Measurements from ENCODE around the gene C4orf33.
"Not testable (repeated sequence)": the region's sequence is repeated elsewhere in the genome, so short reads cannot be mapped to it uniquely, and the experiment has no call there.

C4orf33 gene

GRCh38 chr4:129095811-129096454, at the start of gene C4orf33:
TSS of gene C4orf33 (plus strand) at chr4:129096152. CDS start at chr4:129102611, 6,459 bp downstream.
- DNase-seq (ENCODE audit: low read depth in 2 of 2), result peak; percentile 47 to 53

GRCh38 chr4:129059028-129059427, 36.9 kb upstream of the C4orf33 start:
- no peak for DNase-seq (ENCODE audit: low read depth in 2 of 2)

- no peak for DNase-seq (ENCODE audit: low read depth in 2 of 2)
Observed at GRCh38 chr4:129062580-129062979, 33.4 kb upstream of the C4orf33 start.

- DNase-seq (ENCODE audit: low read depth in 2 of 2), result no peak
Observed at GRCh38 chr4:129063640-129064039, 32.3 kb upstream of the C4orf33 start.

GRCh38 chr4:129064717-129065116, 31.2 kb upstream of the C4orf33 start:
- no peak for DNase-seq (ENCODE audit: low read depth in 2 of 2)

- DNase-seq (ENCODE audit: low read depth in 2 of 2), result not testable (repeated sequence)
Observed at GRCh38 chr4:129069537-129069936, 26.4 kb upstream of the C4orf33 start.

- DNase-seq (ENCODE audit: low read depth in 2 of 2), result no peak
Observed at GRCh38 chr4:129077326-129077725, 18.6 kb upstream of the C4orf33 start.

GRCh38 chr4:129080129-129080528, 15.8 kb upstream of the C4orf33 start:
- no peak for DNase-seq (ENCODE audit: low read depth in 2 of 2)

GRCh38 chr4:129082302-129082701, 13.7 kb upstream of the C4orf33 start:
- DNase-seq (ENCODE audit: low read depth in 2 of 2), result no peak

GRCh38 chr4:129085472-129085871, 10.5 kb upstream of the C4orf33 start:
- no peak for DNase-seq (ENCODE audit: low read depth in 2 of 2)

- no peak for DNase-seq (ENCODE audit: low read depth in 2 of 2)
Observed at GRCh38 chr4:129087516-129087915, 8.4 kb upstream of the C4orf33 start.

- DNase-seq (ENCODE audit: low read depth in 2 of 2), result no peak
Observed at GRCh38 chr4:129092631-129093190, 3.2 kb upstream of the C4orf33 start.

GRCh38 chr4:129093191-129093920, 2.6 kb upstream of the C4orf33 start, which contains the start of gene SCLT1:
TSS of gene SCLT1 (minus strand) at chr4:129093539. CDS start at chr4:129093103, 436 bp downstream.
- peak; percentile 86 to 88 for DNase-seq (ENCODE audit: low read depth in 2 of 2)

GRCh38 chr4:129094347-129094746, 1.6 kb upstream of the C4orf33 start:
- DNase-seq (ENCODE audit: low read depth in 2 of 2), result no peak

- DNase-seq (ENCODE audit: low read depth in 2 of 2), result no peak
Observed at GRCh38 chr4:129098531-129099001, 2.6 kb downstream of the C4orf33 start.

GRCh38 chr4:129109965-129110824, 14.2 kb downstream of the C4orf33 start:
- DNase-seq (ENCODE audit: low read depth in 2 of 2), result no peak

- DNase-seq (ENCODE audit: low read depth in 2 of 2), result no peak
Observed at GRCh38 chr4:129110931-129111330, 15.0 kb downstream of the C4orf33 start.

- DNase-seq (ENCODE audit: low read depth in 2 of 2), result no peak
Observed at GRCh38 chr4:129111919-129112318, 16.0 kb downstream of the C4orf33 start.

GRCh38 chr4:129113434-129113833, 17.5 kb downstream of the C4orf33 start:
- DNase-seq (ENCODE audit: low read depth in 2 of 2), result no peak

GRCh38 chr4:129113919-129114318, 18.0 kb downstream of the C4orf33 start:
- no peak for DNase-seq (ENCODE audit: low read depth in 2 of 2)

GRCh38 chr4:129117705-129118104, 21.8 kb downstream of the C4orf33 start:
- no peak for DNase-seq (ENCODE audit: low read depth in 2 of 2)

- not testable (repeated sequence) for DNase-seq (ENCODE audit: low read depth in 2 of 2)
Observed at GRCh38 chr4:129126614-129127013, 30.7 kb downstream of the C4orf33 start.
